Vagina (tissue), 2 donors: ENCODE results near the gene ICAM5.

Experiments used
- POLR2A ChIP-seq, 2 donors: fragments of 450-650 bp; IDR thresholded peaks; one replicate each; pipeline ENCODE4 v1.6.1; 2017; ENCODE audit warnings: antibody characterized with exemption in 2 of 2, mild to moderate bottlenecking in 2 of 2, moderate library complexity in 2 of 2
- POLR2AphosphoS5 ChIP-seq, 2 donors: sonication (generic); formaldehyde crosslinking; IDR thresholded peaks; one replicate each; pipeline ENCODE4 v1.9.0; 2017; ENCODE audit warnings: antibody characterized with exemption in 2 of 2, mild to moderate bottlenecking in 2 of 2, low read depth in 1 of 2; ENCODE audit not compliant: insufficient read depth in 1 of 2
- TF ChIP-seq, protein P1 (sequence below), 3 experiments: fragments of 450-650 bp in 2 of 3; fragments of 200-600 bp in 1 of 3; sonication (generic) in 1 of 3; IDR thresholded peaks; one replicate each; pipeline ENCODE4 v1.5.1; 2017 to 2019; ENCODE audit warnings: antibody characterized with exemption in 3 of 3, mild to moderate bottlenecking in 2 of 3, moderate library complexity in 2 of 3

DNA sequence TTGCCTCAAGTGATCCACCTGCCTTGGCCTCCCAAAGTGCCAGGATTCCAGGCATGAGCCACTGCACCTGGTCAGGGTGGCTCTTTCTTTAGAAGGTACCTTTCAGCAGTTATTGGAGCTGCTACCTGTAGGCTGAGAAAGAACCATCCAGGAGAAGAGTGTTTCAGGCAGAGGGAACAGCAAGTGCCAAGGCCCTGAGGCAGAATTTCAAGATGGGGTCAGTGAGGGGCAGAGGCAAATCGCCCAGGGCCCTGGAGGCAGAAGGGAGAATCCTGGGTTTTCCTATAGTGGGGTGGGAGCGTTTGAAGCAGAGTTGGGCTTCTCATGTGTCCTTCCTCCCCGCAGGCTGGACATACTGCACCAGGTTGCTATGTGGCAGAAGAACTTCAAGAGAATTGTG lies 35.5 kb upstream of the ICAM5 start:
- TF ChIP-seq, protein P1, sequence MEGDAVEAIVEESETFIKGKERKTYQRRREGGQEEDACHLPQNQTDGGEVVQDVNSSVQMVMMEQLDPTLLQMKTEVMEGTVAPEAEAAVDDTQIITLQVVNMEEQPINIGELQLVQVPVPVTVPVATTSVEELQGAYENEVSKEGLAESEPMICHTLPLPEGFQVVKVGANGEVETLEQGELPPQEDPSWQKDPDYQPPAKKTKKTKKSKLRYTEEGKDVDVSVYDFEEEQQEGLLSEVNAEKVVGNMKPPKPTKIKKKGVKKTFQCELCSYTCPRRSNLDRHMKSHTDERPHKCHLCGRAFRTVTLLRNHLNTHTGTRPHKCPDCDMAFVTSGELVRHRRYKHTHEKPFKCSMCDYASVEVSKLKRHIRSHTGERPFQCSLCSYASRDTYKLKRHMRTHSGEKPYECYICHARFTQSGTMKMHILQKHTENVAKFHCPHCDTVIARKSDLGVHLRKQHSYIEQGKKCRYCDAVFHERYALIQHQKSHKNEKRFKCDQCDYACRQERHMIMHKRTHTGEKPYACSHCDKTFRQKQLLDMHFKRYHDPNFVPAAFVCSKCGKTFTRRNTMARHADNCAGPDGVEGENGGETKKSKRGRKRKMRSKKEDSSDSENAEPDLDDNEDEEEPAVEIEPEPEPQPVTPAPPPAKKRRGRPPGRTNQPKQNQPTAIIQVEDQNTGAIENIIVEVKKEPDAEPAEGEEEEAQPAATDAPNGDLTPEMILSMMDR (IDR thresholded peaks at IDR 0.05): no peak
- TF ChIP-seq POLR2AphosphoS5 (IDR thresholded peaks at IDR 0.05; ENCODE audit: insufficient read depth in 1 of 2, low read depth in 1 of 2) (no peak), POLR2A (IDR thresholded peaks at IDR 0.05) (no peak)
